ENCODE measurements around the gene CCDC87. TPM values are rescaled to one million over a fixed set of nuclear protein-coding genes. Genes with fewer than 3 reads are reported as not detected.
A peak's percentile ranks its signal among the peaks of the same experiment; 100 is the strongest.
"Not testable (repeated sequence)": the region's sequence is repeated elsewhere in the genome, so short reads cannot be mapped to it uniquely, and the experiment has no call there.

The CCDC87 gene
- total RNA-seq, 8 experiments from 2014 or later = 0.36 to 0.96 (median 0.67) TPM

- Histone ChIP-seq H3K4me1 (replicated peaks in 1 of 2) (no peaks in the 10 kb centered on the region), H3K27ac (no peak overlapping the region), H3K4me3 (no peak overlapping the region)
- in situ Hi-C loops (cut with MboI; ENCODE audit: low pct_unique_long_range_greater_than_20kb in 2 of 9, low sequenced_read_pairs in 9 of 9, unreplicated experiment in 9 of 9) = no loop called here
- ATAC-seq (replicated peaks in 6 of 8) = no peak
- 55 to 94% (median 82%) methylated on average over 2 to 3 of the region's 7 CpGs; no CpG with 5 or more reads in 7 of the 10 experiments for WGBS, 10 experiments
These were observed 36.8 kb downstream of the CCDC87 start for GRCh38 chr11:66556086-66556485.

- in situ Hi-C loops (cut with MboI; ENCODE audit: low pct_unique_long_range_greater_than_20kb in 2 of 9, low sequenced_read_pairs in 9 of 9, unreplicated experiment in 9 of 9) = no loop called here
- no peaks in the 10 kb centered on the region for H3K4me1 ChIP-seq (replicated peaks in 1 of 2)
- H3K27ac ChIP-seq = no peak overlapping the region
- no peak overlapping the region for H3K4me3 ChIP-seq
- WGBS, 10 experiments = no CpG with 5 or more reads among the region's 3 CpGs
- no peak for ATAC-seq (replicated peaks in 6 of 8)
These were observed 37.4 kb downstream of the CCDC87 start for GRCh38 chr11:66555416-66555815.

GRCh38 chr11:66554602-66555001, 38.3 kb downstream of the CCDC87 start:
- in situ Hi-C loops (cut with MboI; ENCODE audit: low pct_unique_long_range_greater_than_20kb in 2 of 9, low sequenced_read_pairs in 9 of 9, unreplicated experiment in 9 of 9) = no loop called here

GRCh38 chr11:66550887-66551286, 42.0 kb downstream of the CCDC87 start:
- 14 to 100% (median 67%) methylated on average over 1 to 4 of the region's 4 CpGs; no CpG with 5 or more reads in 4 of the 10 experiments for WGBS, 10 experiments
- no peak for ATAC-seq (replicated peaks in 6 of 8)
- in situ Hi-C loops (cut with MboI; ENCODE audit: low pct_unique_long_range_greater_than_20kb in 2 of 9, low sequenced_read_pairs in 9 of 9, unreplicated experiment in 9 of 9) = no loop called here
- H3K4me1 ChIP-seq (replicated peaks in 1 of 2) = peaks cover 12 to 14% of the 10 kb centered on the region in 2 donors
- H3K27ac ChIP-seq = no peak overlapping the region
- no peak overlapping the region for H3K4me3 ChIP-seq

More at GRCh38 chr11:66554602-66555001, 38.3 kb downstream of the CCDC87 start:
- Histone ChIP-seq H3K4me1 (replicated peaks in 1 of 2) (no peaks in the 10 kb centered on the region), H3K27ac (no peak overlapping the region), H3K4me3 (no peak overlapping the region)
- 50 to 81% (median 69%) methylated on average over 1 to 5 of the region's 5 CpGs; no CpG with 5 or more reads in 3 of the 10 experiments for WGBS, 10 experiments
- ATAC-seq (replicated peaks in 6 of 8) = no peak

GRCh38 chr11:66549696-66550095, 43.2 kb downstream of the CCDC87 start:
- H3K4me1 ChIP-seq (replicated peaks in 1 of 2) = peaks cover 16 to 19% of the 10 kb centered on the region in 2 donors
- no peak overlapping the region for H3K4me3 ChIP-seq
- in situ Hi-C loops (cut with MboI; ENCODE audit: low pct_unique_long_range_greater_than_20kb in 2 of 9, low sequenced_read_pairs in 9 of 9, unreplicated experiment in 9 of 9) = no loop called here
- no peak overlapping the region for H3K27ac ChIP-seq
- ATAC-seq (replicated peaks in 6 of 8) = no peak
- 73 to 100% (median 93%) methylated on average over 2 to 3 of the region's 3 CpGs; no CpG with 5 or more reads in 7 of the 10 experiments for WGBS, 10 experiments

GRCh38 chr11:66548774-66549630, 43.9 kb downstream of the CCDC87 start:
- WGBS, 10 experiments = 20 to 79% (median 46%) methylated on average over 1 to 13 of the region's 16 CpGs; no CpG with 5 or more reads in 2 of the 10 experiments
- in situ Hi-C loops (cut with MboI; ENCODE audit: low pct_unique_long_range_greater_than_20kb in 2 of 9, low sequenced_read_pairs in 9 of 9, unreplicated experiment in 9 of 9) = no loop called here
- Histone ChIP-seq H3K27ac (no peak overlapping the region), H3K4me3 (no peak overlapping the region), H3K4me1 (replicated peaks in 1 of 2) (peaks cover 23% of the 10 kb centered on the region in 2 donors)
- ATAC-seq (replicated peaks in 6 of 8) = no peak

GRCh38 chr11:66548041-66548440, 44.8 kb downstream of the CCDC87 start:
- WGBS, 10 experiments = 60 to 85% methylated on average over 3 to 4 of the region's 11 CpGs; no CpG with 5 or more reads in 8 of the 10 experiments
- no peak overlapping the region for H3K4me3 ChIP-seq
- ATAC-seq (replicated peaks in 6 of 8) = no peak
- H3K27ac ChIP-seq = no peak overlapping the region
- H3K4me1 ChIP-seq (replicated peaks in 1 of 2) = peaks cover 23 to 29% of the 10 kb centered on the region in 2 donors
- in situ Hi-C loops (cut with MboI; ENCODE audit: low pct_unique_long_range_greater_than_20kb in 2 of 9, low sequenced_read_pairs in 9 of 9, unreplicated experiment in 9 of 9) = no loop called here

GRCh38 chr11:66547662-66548009, 45.2 kb downstream of the CCDC87 start:
- no peak for ATAC-seq (replicated peaks in 6 of 8)
- Histone ChIP-seq H3K4me3 (no peak overlapping the region), H3K27ac (no peak overlapping the region), H3K4me1 (replicated peaks in 1 of 2) (peaks cover 23 to 29% of the 10 kb centered on the region in 2 donors)
- 17 to 51% (median 20%) methylated on average over 1 to 2 of the region's 5 CpGs; no CpG with 5 or more reads in 5 of the 10 experiments for WGBS, 10 experiments
- in situ Hi-C loops (cut with MboI; ENCODE audit: low pct_unique_long_range_greater_than_20kb in 2 of 9, low sequenced_read_pairs in 9 of 9, unreplicated experiment in 9 of 9) = no loop called here

- in situ Hi-C loops (cut with MboI; ENCODE audit: low pct_unique_long_range_greater_than_20kb in 2 of 9, low sequenced_read_pairs in 9 of 9, unreplicated experiment in 9 of 9) = no loop called here
- ATAC-seq (replicated peaks in 6 of 8) = no peak
- no peak overlapping the region for H3K4me3 ChIP-seq
- WGBS, 10 experiments = 10 to 67% (median 30%) methylated on average over 1 to 3 of the region's 18 CpGs; no CpG with 5 or more reads in 6 of the 10 experiments
- H3K4me1 ChIP-seq (replicated peaks in 1 of 2) = peaks cover 23 to 29% of the 10 kb centered on the region in 2 donors
- H3K27ac ChIP-seq = no peak overlapping the region
These were observed 45.7 kb downstream of the CCDC87 start for GRCh38 chr11:66546966-66547661.

- H3K4me3 ChIP-seq = peak within 1 kb of the TSS; percentile 49 to 71 (median 68)
- peaks cover 23 to 29% of the 10 kb centered on the region in 2 donors for H3K4me1 ChIP-seq (replicated peaks in 1 of 2)
- 0 to 7% (median 0%) methylated on average over 1 to 12 of the region's 37 CpGs; no CpG with 5 or more reads in 5 of the 10 experiments for WGBS, 10 experiments
- in situ Hi-C loops (cut with MboI; ENCODE audit: low pct_unique_long_range_greater_than_20kb in 2 of 9, low sequenced_read_pairs in 9 of 9, unreplicated experiment in 9 of 9) = no loop called here
- peak in 3 of 8 experiments; percentile 3 to 7 (median 6) for ATAC-seq (replicated peaks in 6 of 8)
- peak within 1 kb of the TSS; percentile 11 to 68 for H3K27ac ChIP-seq
These were observed 46.4 kb downstream of the CCDC87 start, which contains the start of gene ACTN3 for GRCh38 chr11:66546368-66546965. ACTN3 (plus strand) TSS chr11:66546903; CDS start chr11:66546938, 35 bp downstream.

GRCh38 chr11:66545701-66546367, 47.0 kb downstream of the CCDC87 start, which contains the start of gene ZDHHC24:
ZDHHC24 (minus strand) TSS chr11:66546048; CDS start chr11:66546003, 45 bp downstream.
- peak; percentile 93 to 97 (median 94) for ATAC-seq (replicated peaks in 6 of 8)
- 0% methylated on average over 4 of the region's 71 CpGs; no CpG with 5 or more reads in 9 of the 10 experiments for WGBS, 10 experiments
- H3K27ac ChIP-seq = peak within 1 kb of the TSS; percentile 11 to 68
- in situ Hi-C loops (cut with MboI; ENCODE audit: low pct_unique_long_range_greater_than_20kb in 2 of 9, low sequenced_read_pairs in 9 of 9, unreplicated experiment in 9 of 9) = no loop called here
- H3K4me3 ChIP-seq = peak within 1 kb of the TSS; percentile 49 to 71 (median 68)
- peaks cover 23 to 29% of the 10 kb centered on the region in 2 donors for H3K4me1 ChIP-seq (replicated peaks in 1 of 2)

GRCh38 chr11:66544952-66545351, 47.9 kb downstream of the CCDC87 start:
- in situ Hi-C loops (cut with MboI; ENCODE audit: low pct_unique_long_range_greater_than_20kb in 2 of 9, low sequenced_read_pairs in 9 of 9, unreplicated experiment in 9 of 9); ATAC-seq (replicated peaks in 6 of 8); H3K27ac ChIP-seq: not testable (repeated sequence)
- peak overlapping the region; percentile 49 to 71 (median 68) for H3K4me3 ChIP-seq
- 0 to 82% (median 70%) methylated on average over 1 to 11 of the region's 14 CpGs; no CpG with 5 or more reads in 1 of the 10 experiments for WGBS, 10 experiments
- peaks cover 23 to 29% of the 10 kb centered on the region in 2 donors for H3K4me1 ChIP-seq (replicated peaks in 1 of 2)
